IPS-15b (cell line): ENCODE measurements around the gene PCTP.

ENCODE experiments used
- H3K27me3 ChIP-seq: one replicate; pipeline ENCODE4 v1.6.1; 2013; ENCODE audit warnings: low read length; ENCODE audit not compliant: control insufficient read depth, insufficient read depth
- H3K36me3 ChIP-seq: one replicate; pipeline ENCODE4 v1.6.1; 2013; ENCODE audit warnings: low read length; ENCODE audit not compliant: control insufficient read depth, insufficient read depth
- H3K4me1 ChIP-seq: one replicate; pipeline ENCODE4 v1.6.1; 2013; ENCODE audit warnings: mild to moderate bottlenecking, low read length; ENCODE audit not compliant: control insufficient read depth, insufficient read depth
- H3K4me3 ChIP-seq: one replicate; pipeline ENCODE4 v1.5.1; 2013; ENCODE audit warnings: low read depth, low read length
- H3K9ac ChIP-seq: one replicate; pipeline ENCODE4 v1.6.1; 2013; ENCODE audit warnings: low read depth, mild to moderate bottlenecking, low read length
- H3K9me3 ChIP-seq: one replicate; pipeline ENCODE4 v1.6.1; 2013; ENCODE audit warnings: mild to moderate bottlenecking, low read length; ENCODE audit not compliant: control insufficient read depth, insufficient read depth

PCTP gene

DNA sequence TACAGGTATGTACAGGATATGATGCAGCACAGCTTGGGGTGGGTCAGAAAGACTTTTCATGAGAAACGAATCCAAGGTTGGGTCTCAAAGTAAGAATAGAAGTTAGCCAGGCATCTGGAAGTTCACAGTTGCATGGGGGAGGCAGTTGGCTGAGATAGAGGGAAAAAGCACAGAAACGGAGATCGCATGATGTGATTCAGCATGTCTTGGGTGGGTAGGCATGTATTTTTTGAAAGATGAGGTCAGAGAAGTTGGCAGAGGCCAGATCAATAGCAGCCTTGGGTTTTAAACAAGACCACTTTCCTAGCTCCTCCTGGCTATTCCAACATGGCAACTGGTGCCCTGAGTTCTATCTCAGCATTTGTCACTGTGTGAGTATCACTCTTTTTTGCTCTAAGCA lies 67.2 kb downstream of the PCTP start:
- Histone ChIP-seq H3K4me1 (no peaks in the 10 kb centered on the region), H3K27me3 (no peaks in the 10 kb centered on the region), H3K4me3 (no peak overlapping the region), H3K9me3 (no peaks in the 10 kb centered on the region), H3K9ac (no peak overlapping the region), H3K36me3 (no peaks in the 10 kb centered on the region)

DNA sequence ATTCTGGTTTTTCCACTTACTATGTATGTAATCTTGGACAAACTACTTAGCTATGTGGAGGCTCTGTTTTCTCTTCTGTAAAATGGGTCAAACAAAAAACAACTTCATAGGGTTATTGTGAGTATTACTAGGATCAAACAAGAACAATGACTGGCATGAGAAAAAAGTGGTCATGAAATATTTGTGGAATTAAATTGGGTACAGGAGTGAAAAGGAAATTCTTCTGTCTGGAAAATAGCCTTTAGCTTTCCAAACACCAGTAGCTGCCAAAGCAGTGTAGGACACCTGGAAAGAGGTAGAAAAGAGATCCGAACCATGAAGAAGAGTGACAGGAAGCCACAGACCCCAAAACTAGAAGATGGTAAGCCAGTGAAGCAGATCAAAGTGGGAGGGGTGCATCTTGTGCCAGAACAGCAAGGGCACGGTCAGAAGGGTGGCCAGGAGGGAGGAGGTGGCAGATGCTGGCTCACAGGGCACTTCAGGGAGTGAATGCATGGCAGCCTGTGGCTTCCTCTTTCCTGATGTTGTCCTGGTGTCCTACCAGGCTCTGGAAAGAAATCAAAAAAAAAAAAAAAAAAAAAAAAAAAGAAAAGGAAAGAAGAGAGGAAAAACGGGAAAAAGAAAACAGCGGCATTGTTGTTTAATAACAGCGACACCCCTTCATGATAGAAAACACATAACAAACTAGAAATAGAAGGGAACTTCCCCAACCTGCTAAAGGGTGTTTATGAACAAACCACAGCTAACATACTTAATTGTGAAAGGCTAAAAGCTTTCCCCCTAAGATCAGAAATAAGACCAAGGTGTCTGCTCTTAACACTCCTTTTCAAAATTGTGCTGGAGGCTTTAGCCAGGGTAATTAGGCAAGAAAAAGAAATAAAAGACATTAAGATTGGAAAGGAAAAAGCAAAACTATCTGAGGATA lies 67.9 kb downstream of the PCTP start:
- Histone ChIP-seq H3K9me3 (no peaks in the 10 kb centered on the region), H3K36me3 (no peaks in the 10 kb centered on the region), H3K27me3 (no peaks in the 10 kb centered on the region), H3K4me1 (no peaks in the 10 kb centered on the region), H3K4me3 (no peak overlapping the region), H3K9ac (no peak overlapping the region)

DNA sequence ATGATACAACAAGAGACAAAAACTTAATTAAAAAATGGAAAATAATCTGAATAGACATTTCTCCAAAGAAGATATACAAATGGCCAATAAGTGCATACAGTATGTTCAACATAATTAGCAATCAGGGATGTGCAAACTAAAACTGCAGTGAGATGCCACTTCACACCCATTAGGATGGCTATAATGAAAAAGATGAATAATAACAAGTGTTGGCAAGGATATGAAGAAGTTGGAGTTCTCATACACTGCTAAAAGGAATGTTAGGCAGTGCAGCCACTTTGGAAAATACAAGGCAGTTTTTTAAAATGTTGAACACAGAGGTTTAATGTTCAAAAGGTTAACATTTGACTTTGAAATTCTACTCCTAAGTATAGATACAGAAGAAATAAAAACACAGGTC lies 69.8 kb downstream of the PCTP start:
- no peak overlapping the region for H3K9ac ChIP-seq
- no peaks in the 10 kb centered on the region for H3K4me1 ChIP-seq
- H3K4me3 ChIP-seq, result no peak overlapping the region
- H3K9me3 ChIP-seq, result no peaks in the 10 kb centered on the region
- H3K27me3 ChIP-seq, result no peaks in the 10 kb centered on the region
- H3K36me3 ChIP-seq, result no peaks in the 10 kb centered on the region

DNA sequence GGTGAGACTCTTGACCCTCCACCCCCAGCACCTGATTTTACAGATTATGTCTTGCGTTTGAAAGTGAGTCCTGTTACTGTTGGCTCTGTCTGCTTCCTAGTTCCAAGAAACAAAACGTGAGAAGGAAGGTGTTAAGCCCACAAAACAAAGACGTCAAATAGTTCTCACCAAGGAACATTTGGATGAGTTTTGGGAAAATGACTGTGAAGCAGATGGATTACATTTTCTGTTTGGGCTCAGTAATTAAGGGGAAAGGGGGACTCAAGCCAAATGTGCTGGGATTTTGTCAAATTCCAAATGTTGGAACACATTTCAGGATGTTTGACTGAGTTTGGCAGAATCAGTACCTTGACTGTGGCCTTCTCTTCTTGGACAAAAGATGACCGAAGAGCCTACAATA lies 71.2 kb downstream of the PCTP start:
- Histone ChIP-seq H3K9me3 (no peaks in the 10 kb centered on the region), H3K27me3 (no peaks in the 10 kb centered on the region), H3K36me3 (no peaks in the 10 kb centered on the region), H3K4me3 (no peak overlapping the region), H3K4me1 (no peaks in the 10 kb centered on the region), H3K9ac (no peak overlapping the region)

DNA sequence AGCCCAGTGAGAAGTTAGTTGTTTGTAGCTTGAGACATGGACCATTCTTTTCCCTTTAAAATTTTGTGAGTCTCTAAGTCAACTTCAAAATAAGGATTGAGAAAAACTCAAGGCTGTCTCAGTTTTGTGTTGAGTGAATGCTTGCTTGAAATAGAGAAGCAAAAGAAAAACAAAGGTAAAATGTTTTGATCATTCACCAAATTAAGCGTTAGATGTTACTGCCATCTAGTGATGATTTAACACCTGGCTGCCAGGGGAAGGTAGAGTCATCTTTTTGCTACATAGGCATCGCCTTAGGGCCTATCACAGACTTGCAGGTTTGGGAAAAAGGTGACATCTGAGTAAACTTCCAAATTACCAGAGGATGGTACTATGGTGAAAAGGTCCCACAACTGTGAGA lies 74.4 kb downstream of the PCTP start:
- Histone ChIP-seq H3K9ac (no peak overlapping the region), H3K4me3 (no peak overlapping the region), H3K9me3 (no peaks in the 10 kb centered on the region), H3K36me3 (no peaks in the 10 kb centered on the region), H3K4me1 (no peaks in the 10 kb centered on the region), H3K27me3 (no peaks in the 10 kb centered on the region)
